HG02981 (cell line): ENCODE data around the gene TFPI2.
"Not testable (repeated sequence)": the region's sequence is repeated elsewhere in the genome, so short reads cannot be mapped to it uniquely, and the experiment has no call there.

Experiments used
- ATAC-seq: cut with Tn5 transposase; IDR thresholded peaks from one replicate; pipeline ENCODE4 v1.9.1; 2021; ENCODE audit warnings: mild to moderate bottlenecking, moderate library complexity; ENCODE audit not compliant: unreplicated experiment

The TFPI2 gene, protein sequence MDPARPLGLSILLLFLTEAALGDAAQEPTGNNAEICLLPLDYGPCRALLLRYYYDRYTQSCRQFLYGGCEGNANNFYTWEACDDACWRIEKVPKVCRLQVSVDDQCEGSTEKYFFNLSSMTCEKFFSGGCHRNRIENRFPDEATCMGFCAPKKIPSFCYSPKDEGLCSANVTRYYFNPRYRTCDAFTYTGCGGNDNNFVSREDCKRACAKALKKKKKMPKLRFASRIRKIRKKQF

DNA sequence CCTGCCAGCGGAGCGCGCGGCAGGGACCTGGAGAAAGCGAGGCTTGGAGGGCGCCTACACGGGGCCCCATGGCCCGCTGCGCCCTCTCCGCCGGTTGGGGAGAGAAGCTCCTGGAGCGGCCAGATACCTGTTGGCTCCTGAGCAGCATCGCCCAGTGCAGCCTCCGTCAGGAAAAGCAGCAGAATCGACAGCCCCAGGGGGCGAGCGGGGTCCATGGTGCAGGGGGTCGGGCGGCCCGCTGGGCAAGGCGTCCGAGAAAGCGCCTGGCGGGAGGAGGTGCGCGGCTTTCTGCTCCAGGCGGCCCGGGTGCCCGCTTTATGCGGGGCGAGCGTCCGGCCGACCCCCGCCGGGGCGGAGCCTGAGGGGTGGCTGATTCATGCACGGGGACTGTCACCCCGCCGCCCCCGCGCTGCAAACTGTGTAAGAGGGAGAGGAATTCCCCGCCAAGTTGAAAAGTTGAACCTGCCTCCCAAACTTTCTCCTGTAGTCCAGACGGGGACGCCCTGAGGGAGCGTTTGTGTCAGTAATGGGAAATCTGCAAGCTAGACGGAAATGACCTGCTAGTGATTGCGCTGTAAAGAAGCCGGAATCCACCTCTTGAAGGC is at the start of gene TFPI2:
Gene TFPI2 (minus strand): TSS at position 290 of the 605 bp plus-strand sequence. CDS start 75 bp downstream, at position 215.
- peak; percentile 40 for ATAC-seq

- ATAC-seq: no peak
Measured at GRCh38 chr7:93938293-93938692, 47.7 kb upstream of the TFPI2 start.

- ATAC-seq: no peak
Measured at GRCh38 chr7:93937818-93938217, 47.3 kb upstream of the TFPI2 start.

DNA sequence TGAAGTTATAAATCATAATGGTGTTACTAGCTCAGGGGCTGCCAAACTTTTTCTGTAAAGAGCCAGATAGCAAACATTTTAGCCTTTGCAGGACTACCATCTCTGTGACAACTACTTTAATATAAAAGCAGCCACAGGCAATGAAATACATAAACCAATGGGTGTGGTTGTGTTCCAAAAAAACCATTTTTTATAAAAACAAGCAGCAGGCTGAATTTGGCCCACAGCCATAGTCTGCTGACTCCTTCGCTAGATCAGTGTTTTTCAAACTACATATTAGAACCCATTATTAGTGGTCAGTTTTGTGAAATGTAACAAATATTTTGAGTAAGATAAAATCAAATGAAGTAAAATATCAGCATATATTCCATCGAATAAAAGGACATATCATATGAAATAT is 44.5 kb upstream of the TFPI2 start:
- no peak for ATAC-seq

GRCh38 chr7:93933156-93933555 is 42.6 kb upstream of the TFPI2 start:
- ATAC-seq: no peak

DNA sequence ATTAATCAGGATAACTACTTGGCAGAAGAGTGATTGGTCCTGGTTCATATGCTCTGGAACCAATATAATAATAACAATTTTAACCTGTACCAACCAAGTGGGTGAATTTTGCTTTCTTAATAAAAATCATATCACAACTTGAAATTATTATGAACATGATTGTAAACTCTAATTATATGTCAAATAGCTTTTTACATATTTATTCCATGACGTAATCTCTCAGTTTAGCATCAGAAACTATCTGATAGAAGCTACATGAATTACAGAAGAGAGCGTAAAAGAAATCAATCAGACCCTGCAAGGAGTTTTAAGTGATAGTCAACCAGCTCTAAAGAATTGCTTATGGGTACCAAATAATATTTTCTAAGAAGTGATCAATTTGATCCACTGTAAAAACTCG is 41.1 kb upstream of the TFPI2 start:
- ATAC-seq: no peak

- no peak for ATAC-seq
Measured at GRCh38 chr7:93927585-93927984, 37.0 kb upstream of the TFPI2 start.

DNA sequence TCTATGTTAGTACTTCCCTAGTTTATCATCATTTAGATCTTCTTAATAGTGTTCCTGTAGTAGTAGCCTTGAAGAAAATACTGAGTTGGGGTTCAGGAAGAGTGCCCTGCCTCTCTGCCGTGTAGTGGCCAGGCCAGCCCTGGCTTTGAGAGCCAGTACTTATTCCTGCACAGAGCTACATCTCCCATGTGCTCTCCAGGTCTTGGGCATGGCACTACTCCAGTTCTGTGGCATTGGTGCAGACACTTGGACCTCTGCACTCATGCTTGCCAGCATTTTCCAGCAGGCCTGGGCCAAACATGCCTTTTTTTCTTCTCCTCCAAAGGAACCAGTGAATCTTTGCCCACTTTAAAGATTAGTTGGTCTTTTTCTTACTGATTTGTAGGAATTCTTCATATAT is 36.2 kb upstream of the TFPI2 start:
- no peak for ATAC-seq

DNA sequence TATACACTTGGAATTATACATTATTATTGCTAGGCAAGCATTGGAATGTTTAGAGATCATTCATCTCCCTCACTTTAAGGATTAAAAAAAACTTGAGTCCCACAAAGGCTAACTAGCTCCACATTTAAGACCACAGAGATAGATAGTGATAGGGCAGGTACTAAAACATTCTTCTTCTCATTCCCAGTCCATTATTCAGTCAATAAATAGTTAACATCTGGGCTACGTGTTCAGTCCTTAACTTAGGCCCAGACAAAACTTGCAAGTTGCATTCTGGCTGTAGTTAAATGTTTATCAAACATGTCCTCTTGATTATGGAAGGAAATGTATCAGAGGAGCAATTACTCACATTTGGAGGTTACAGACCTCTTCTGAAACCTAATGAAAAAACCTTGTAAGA is 33.4 kb upstream of the TFPI2 start:
- ATAC-seq: no peak

- ATAC-seq: no peak
Measured at GRCh38 chr7:93923296-93923695, 32.7 kb upstream of the TFPI2 start.

DNA sequence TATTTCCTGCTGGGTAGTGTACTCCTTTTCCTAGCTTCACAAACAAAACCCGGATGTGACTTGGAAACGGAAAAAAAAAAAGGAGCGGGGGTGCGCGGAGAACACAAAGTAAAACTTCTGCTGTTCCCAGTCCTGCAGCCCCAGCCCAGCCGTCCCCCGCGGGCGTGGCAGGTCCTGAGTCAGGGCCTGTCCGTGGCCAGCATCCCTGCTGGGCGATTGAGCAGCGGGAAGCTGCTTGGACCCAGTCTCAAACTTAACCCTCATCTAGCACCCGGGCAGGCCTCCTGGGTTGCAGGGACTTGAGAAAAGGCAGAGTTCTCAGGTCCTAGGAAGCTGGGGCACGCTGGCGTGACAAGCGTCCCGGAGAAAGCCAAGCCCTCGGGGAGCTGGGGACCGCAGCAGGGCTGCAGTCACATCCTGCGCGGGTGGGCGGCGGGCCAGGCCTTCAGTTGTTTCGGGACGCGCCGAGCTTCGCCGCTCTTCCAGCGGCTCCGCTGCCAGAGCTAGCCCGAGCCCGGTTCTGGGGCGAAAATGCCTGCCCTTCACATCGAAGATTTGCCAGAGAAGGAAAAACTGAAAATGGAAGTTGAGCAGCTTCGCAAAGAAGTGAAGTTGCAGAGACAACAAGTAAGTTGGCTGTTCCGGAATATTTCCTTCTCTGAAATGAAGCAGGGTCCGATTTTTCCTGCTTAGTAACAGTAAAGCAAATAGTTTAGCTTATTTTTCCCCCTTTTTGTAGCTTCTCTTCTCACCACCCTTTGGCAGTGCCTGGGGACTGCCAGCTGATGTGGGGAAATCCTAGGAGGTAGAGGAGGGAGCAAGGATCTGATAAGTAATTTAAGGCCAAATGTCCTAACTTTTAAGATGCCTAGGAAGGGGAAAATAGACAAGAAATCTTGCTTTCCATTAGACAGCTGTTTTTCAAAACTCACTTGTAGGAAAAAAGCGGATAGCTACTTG is 31.3 kb upstream of the TFPI2 start, which contains the start of gene GNG11:
Gene GNG11 (plus strand): TSS at position 129 of the 960 bp plus-strand sequence. CDS start 403 bp downstream, at position 532.
- ATAC-seq: peak; percentile 84

DNA sequence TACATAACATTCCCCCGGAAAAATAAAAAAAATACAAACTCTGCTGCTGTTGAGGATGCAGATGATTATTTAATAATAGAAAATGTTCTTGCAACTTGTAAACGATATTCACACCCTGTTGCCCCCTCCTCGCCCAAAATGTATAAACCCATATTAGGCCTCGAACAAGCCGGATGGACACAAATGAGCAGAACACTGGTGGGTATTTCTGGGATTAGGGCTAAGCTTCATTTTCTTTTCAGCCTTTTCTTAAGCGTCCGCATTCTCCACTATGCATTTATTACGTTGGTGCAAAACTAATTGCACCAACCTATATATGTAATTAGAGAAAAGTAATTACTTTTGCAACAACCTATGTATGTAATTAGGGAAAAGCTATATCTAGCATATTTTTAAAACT is 30.6 kb upstream of the TFPI2 start:
- no peak for ATAC-seq

GRCh38 chr7:93920496-93921182 is 30.1 kb upstream of the TFPI2 start:
- ATAC-seq: no peak

GRCh38 chr7:93916315-93916714 is 25.8 kb upstream of the TFPI2 start:
- peak; percentile 3 for ATAC-seq

GRCh38 chr7:93915888-93916287 is 25.3 kb upstream of the TFPI2 start:
- peak; percentile 59 for ATAC-seq

DNA sequence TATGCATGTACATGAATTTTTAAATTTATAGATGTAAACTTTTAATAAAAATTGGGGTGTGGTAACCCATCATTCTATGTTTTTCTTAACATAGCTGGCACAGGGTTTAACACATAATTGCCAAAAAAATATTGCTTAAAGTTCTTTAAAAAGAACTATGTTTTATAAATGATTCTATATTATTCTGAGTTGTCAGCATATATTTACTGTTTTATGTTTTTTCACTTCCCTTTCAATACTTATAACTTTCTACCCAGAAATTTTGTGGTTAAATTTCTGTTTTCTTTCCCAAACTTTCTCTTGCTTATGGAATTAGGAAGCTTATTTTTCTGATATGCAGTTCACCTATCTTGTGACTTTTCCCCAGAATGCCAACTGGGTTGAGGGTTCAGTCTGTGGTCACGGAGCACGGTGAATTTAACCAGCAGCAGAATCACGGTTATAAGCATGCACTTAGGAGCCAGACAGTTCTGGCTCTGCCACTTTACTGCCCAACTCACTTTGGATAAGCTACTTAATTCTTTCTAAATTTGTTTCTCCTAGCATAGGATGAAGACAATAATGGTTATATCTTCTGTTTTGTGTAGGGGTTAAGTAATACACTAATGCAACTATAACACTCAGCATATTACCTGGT is 24.8 kb upstream of the TFPI2 start:
- not testable (repeated sequence) for ATAC-seq

GRCh38 chr7:93914581-93915066 is 24.1 kb upstream of the TFPI2 start:
- ATAC-seq: no peak

DNA sequence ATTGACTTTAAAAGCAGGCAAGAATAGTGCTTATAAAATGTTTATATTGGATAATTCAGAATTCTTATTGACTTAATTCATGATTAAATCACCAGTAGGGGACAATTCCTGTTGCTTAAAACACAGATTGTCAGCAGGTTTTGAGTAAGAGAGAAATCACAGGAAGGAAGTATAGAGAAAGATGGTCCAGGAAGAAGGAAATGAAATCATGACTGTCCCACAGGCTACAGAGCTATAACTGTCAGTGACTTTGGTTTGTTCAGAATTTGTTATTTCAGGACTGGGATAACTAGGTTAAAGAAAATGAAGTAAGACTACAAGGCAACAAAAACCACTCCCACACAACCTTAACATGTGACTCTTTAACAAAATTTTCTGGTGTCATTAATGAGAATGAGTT is 22.6 kb upstream of the TFPI2 start:
- ATAC-seq: no peak

- ATAC-seq: peak; percentile 59
Measured at GRCh38 chr7:93911661-93912060, 21.1 kb upstream of the TFPI2 start.

- not testable (repeated sequence) for ATAC-seq
Measured at GRCh38 chr7:93911242-93911641, 20.7 kb upstream of the TFPI2 start.
